Hematopoietic multipotent progenitor cell treated with erythropoietin and hydrocortisone succinate and interleukin-3 and kit ligand, for 15 days (in vitro differentiated cells): ENCODE measurements around the gene LRRC10B.
A peak's percentile ranks its signal among the peaks of the same experiment; 100 is the strongest.

Experiments used
- DNase-seq: peaks from one replicate; pipeline ENCODE4 v3.0.0-alpha.2; 2015; ENCODE audit warnings: low spot score

Gene LRRC10B

GRCh38 chr11:61509043-61510029, 787 bp downstream of the LRRC10B start:
- peak; percentile 4 for DNase-seq

- no peak for DNase-seq
Observed at GRCh38 chr11:61510166-61510919, 1.8 kb downstream of the LRRC10B start.

- DNase-seq: no peak
Observed at GRCh38 chr11:61510974-61511373, 2.4 kb downstream of the LRRC10B start.

DNA sequence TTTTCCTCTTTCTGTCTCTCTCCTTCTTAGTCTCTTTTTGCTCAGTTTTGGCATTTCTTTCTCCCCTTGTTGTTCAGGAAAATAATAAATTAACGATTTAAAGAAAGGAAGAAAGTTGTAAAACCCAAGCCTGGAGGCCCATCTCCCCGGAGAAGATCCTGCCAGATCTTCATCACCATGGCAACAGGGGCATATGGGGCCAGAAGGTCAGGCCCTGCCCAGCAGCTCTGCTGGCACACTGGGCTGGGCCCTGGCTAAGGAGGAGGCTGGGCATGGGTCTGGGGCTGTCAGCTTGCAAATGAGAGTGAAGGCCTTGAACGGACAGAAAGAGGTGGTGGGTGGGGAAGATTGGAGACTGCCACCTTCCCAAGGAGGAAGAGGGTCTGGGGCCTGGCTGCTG, 2.8 kb downstream of the LRRC10B start:
- no peak for DNase-seq

- no peak for DNase-seq
Observed at GRCh38 chr11:61512435-61512834, 3.9 kb downstream of the LRRC10B start.

DNA sequence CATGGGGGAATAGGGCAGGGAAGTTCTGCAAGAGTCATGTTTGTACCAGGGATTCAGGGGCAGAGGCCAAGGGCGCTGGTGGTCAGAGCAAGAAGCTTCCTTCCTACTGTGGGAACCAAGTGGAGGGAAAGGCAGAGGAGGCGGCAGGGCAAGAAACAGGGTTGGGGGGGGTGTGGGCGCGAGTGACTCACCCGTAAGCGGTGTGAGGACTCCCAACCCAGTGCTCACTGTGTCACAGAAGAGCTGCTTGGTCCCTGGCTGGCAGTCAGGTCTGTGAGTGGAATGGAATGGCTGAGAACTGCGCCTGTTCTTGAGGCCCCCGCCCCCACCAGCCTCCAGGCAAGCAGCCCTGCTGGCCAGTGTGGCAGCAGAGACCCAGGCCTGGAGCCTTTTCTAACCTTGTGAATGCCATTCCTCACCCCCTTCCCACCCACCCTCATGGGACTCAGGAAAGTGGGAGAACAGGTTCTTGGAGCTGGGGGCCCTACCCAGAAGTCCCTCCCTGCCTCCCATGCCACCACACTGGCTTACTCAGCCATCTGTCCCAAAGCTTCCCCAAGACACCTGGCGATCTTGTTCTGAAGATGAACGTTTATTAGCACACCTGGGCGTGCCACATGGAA, 4.7 kb downstream of the LRRC10B start:
- DNase-seq: no peak

DNA sequence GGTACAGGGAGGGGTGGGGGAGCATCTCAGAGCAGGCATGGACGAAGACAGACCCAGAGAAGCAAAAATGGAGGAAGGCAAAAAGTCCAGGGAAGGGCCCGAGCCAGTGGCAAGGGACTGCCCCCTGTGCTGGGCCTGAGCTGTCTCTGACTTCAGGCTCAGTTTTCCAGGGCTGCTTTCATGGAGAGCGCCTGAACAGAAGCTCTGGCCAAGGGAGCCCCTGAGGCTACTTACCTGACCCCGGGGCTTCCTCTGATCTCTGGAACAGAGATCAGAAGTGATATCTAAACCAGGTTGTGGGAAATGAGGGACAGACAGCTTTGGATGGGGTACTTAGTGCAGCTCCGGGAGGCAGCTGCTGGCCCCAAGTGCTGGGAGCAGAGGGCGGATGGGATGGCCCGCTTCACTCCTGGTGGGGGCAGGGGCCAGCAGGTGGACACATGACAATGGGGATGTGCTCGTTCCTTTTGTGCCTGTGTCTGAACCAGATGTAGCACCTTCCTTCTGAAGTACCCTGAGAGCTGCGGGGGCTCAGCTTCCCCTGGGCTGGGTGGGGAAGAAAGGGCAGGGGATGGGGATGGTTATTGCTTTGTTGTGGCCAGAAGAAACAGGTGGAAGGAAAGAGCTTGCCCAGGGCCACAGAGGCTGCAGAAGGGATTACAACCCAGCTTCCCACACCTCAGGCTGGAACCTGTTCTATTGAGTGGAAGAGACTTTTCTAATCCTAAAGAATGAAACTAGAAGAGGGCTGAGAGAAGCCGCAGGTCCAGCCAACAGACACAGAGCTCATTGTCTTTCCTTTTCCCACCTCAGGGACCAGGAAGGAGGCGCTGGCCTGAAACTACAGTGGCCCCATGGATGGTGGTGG, 5.7 kb downstream of the LRRC10B start:
- no peak for DNase-seq

- DNase-seq: no peak
Observed at GRCh38 chr11:61515686-61516085, 7.1 kb downstream of the LRRC10B start.

GRCh38 chr11:61516191-61516590, 7.6 kb downstream of the LRRC10B start:
- DNase-seq: no peak

GRCh38 chr11:61516675-61517572, 8.4 kb downstream of the LRRC10B start:
- peak; percentile 50 for DNase-seq

DNA sequence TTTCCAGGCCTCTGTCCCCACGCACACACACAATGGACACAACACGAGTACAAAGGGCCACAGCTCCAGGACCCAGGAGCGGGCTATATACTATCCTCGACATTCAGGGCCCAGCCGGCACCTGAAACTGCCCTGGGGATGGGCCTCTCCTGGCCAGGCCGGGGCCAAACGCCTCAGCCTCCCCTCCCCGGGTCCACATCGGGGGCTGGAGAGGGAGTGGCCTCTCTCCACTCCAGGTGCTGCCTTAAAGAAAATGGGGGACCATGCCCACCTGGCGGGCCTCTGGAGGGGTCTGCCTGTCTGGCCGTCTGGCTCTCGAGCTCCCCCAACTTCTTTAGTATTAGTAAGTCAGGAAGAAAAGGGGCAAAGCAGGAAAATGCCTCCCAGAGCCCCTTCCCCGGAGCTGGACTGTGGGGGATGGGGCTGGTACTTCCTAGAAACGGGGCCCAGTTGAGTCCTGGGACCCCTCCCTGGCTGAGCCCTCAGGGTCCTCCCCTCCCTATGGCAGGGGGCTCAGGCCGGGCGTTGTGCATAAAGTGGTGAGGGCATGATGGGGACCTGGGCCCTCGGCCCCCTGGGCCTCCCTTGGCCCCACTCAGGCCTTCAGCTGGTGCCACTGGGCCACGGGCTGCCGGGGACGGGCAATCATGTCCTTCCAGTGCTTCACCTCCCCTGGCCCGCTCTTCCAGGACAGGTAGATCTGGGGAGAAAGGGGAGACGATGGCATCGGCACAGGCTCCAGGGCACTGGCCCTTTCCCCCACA, 9.7 kb downstream of the LRRC10B start:
- no peak for DNase-seq

DNA sequence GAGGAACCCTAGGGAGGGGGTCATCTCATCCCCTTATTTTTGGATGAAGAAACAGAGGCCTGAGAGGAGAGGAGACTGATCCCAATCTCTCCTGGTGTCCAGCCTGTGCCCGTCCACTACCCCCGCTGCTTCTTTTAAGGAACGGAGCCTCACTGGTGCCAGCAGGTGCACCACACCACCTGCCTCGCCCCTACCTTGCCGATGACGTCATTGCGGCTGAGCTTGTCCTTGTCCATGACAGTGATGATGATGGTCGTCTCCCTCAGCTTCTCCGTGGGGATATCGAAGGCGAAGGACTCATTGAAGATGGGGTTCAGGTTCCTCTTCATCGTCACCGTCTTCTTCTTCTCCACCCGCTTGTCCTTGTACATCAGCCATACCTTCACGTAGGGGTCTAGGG, 14.3 kb downstream of the LRRC10B start:
- DNase-seq: no peak

- DNase-seq: no peak
Observed at GRCh38 chr11:61524446-61524845, 15.9 kb downstream of the LRRC10B start.

- no peak for DNase-seq
Observed at GRCh38 chr11:61524963-61525587, 16.5 kb downstream of the LRRC10B start.

DNA sequence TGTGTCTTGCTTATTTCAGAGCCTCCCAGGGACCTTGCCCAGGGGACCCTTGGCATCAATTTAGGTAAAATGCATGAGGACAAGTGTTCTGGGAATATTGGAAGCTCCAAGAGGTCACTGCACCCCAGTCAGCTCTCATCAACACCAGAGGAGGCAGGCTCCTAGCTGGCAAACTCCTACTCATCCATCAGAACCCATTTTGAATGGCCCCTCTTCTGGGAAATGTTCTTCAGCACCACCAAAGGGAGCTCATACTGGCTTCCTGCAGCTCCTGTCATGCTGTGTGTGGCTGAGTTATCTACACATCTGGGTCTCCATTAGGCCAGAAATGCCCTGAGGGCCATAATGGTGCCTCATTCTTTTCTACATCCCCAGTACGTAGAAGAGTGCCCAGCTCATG, 17.7 kb downstream of the LRRC10B start:
- no peak for DNase-seq

DNA sequence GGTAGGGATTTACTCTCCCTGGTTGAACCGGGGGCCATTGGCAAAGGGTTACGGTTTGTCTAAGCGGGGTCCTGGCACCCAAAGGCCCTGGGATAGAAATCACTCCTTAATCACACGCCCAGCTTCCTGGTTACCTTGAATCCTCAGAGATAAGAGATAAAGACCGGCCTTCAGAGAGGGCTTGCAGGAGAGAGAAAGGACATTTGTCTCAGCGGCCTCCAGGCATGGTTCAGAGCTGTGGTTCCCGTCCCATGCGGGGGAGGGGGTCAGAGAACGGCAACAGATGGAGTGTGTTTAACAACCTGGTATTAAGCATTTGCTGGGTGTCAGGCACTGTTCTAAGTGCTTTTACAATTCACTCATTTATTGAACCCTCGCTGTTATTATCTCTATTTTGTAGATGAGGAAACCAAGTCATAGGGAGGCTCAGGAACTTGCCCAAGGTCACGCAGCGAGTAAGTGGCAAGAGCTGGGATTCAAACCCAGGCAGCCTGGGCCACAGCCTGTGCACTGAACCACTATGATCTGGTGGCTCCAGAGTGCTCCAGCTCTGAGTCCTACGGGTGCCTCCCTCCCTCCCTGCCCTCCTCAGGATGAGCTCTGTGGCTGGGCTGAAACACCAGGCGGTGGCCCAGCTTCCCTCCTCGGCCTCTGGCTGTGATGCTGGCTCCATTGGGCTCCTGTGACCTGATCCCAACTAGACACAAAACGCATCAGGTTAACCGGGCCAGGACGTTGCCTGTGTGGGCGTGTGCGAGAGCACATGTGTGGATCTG, 18.6 kb downstream of the LRRC10B start:
- DNase-seq: no peak

DNA sequence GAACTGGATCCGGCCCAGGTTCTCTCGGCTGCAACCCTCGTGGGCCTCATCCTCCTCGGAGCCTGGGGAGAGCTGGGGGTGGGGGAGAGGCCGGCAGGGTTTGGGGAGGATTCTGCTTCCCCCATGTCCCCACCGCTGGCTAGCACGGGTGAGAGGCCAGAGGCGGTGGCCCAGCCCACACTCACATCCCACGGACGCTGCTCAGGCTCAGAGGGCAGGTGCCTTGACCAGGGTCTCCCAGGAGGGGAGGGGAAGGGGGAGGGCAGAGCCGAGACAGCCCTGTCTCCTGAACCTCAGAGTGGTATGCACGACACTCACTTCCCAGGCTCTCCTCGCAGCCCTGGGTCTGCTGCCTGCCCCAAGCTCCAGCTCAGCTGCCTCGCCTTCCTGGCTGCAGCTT, 19.6 kb downstream of the LRRC10B start:
- no peak for DNase-seq

DNA sequence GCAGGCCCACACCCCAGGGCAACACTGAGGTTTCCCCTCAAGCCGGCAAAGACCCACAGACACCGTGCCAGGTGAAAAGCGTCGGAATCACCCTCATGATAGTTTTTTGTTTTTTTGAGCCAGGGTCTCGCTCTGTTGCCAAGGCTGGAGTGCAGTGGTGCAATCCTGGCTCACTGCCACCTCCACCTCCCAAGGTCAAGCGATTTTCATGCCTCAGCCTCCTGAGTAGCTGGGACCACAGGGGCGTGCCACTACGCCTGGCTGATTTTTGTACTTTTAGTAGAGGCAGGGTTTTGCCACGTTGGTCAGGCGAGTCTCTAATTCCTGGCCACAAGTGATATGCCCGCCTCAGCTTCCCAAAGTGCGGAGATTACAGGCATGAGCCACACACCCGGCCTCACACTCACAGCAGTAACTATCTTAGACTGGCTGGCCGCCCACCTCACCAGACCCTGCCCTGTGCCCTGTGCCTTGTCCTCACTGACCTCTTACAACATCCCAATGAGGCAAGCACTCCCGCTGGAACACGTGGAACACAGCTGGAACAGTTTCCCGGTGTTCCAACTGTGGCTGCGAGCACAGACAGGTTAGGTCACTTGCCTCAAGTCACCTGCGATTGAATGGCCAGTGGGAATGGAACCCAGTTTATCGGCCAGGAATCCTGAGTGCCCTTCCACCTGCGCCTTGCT, 21.1 kb downstream of the LRRC10B start:
- DNase-seq: no peak
